ENCODE results near the gene UHRF2. TPM values are rescaled to one million over a fixed set of nuclear protein-coding genes. Genes with fewer than 3 reads are reported as not detected.
A peak's percentile ranks its signal among the peaks of the same experiment; 100 is the strongest.

UHRF2 gene
- total and polyA plus RNA-seq, 2 of the 4 experiments (the other 2 are of a cell fraction) = 27.6 to 37.3 TPM

DNA sequence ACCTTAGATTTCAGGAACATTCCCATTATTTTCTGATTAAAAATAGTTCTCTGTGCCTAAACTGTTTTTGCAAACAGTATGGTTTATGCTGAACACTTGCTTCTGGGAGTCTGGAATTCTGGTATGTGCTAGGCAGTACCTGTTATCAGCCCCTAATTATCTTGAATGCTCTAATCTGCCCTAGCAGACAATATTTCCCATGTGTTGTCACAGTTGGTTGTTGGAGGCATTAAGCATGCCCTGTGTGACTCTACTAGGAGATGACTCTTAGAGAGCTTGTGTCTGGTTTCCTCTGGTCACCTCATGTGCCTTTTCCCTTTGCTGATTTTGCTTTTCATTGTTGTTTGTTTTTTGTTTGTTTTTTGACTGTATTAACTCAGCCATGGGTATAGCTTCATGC, 36.6 kb downstream of the UHRF2 start:
- peaks cover 8% of the 10 kb centered on the region for H3K9me1 ChIP-seq (ENCODE audit: insufficient read depth, low read length)
- peak overlapping the region; percentile 46; the same call in 1 of the 2 replicates for H3K23ac ChIP-seq (ENCODE audit: low read depth, low read length)
- H3K79me1 ChIP-seq (ENCODE audit: low read depth in 1 of 2, low read length in 2 of 2) = peaks cover under 1 to 49% of the 10 kb centered on the region in 2 experiments
- no peak overlapping the region for H4K91ac ChIP-seq (ENCODE audit: insufficient read depth, low read depth, low read length)
- ChIA-PET CTCF (no interaction called here), POLR2A (ENCODE audit: unreplicated experiment) (no interaction called here)
- TF ChIP-seq CEBPB (IDR thresholded peaks at IDR 0.05; ENCODE audit: low read depth, low read length) (no peak), FOS (IDR thresholded peaks at IDR 0.05; ENCODE audit: low read depth, low read length) (no peak), MAFK (IDR thresholded peaks at IDR 0.05; ENCODE audit: low read depth, low read length) (no peak)
- TF ChIP-seq, protein P1, sequence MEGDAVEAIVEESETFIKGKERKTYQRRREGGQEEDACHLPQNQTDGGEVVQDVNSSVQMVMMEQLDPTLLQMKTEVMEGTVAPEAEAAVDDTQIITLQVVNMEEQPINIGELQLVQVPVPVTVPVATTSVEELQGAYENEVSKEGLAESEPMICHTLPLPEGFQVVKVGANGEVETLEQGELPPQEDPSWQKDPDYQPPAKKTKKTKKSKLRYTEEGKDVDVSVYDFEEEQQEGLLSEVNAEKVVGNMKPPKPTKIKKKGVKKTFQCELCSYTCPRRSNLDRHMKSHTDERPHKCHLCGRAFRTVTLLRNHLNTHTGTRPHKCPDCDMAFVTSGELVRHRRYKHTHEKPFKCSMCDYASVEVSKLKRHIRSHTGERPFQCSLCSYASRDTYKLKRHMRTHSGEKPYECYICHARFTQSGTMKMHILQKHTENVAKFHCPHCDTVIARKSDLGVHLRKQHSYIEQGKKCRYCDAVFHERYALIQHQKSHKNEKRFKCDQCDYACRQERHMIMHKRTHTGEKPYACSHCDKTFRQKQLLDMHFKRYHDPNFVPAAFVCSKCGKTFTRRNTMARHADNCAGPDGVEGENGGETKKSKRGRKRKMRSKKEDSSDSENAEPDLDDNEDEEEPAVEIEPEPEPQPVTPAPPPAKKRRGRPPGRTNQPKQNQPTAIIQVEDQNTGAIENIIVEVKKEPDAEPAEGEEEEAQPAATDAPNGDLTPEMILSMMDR (conservative IDR thresholded peaks at IDR 0.05; ENCODE audit: low read depth, low read length) = no peak
- H3K18ac ChIP-seq (ENCODE audit: low read depth, low read length) = no peak overlapping the region
- no peak overlapping the region for H2BK20ac ChIP-seq (ENCODE audit: low read depth, low read length)
- no peaks in the 10 kb centered on the region for H3K27me3 ChIP-seq (ENCODE audit: control insufficient read depth, insufficient read depth, low read length)
- ATAC-seq (ENCODE audit: low read depth) = no peak
- H3K9me3 ChIP-seq (ENCODE audit: control insufficient read depth, insufficient read depth, low read length) = no peaks in the 10 kb centered on the region
- dilution Hi-C loops (cut with HindIII; ENCODE audit: low sequenced_read_pairs, unreplicated experiment) (no loop called here), intact Hi-C loops (cut with micrococcal nuclease) (no loop called here), in situ Hi-C loops (cut with MboI; ENCODE audit: low sequenced_read_pairs) (no loop called here)
- DNase-seq = no peak
- H3K4me1 ChIP-seq (ENCODE audit: control insufficient read depth, insufficient read depth, low read length) = peaks cover 2% of the 10 kb centered on the region
- H3K4ac ChIP-seq (ENCODE audit: low read depth, low read length) = no peak overlapping the region
- H2BK120ac ChIP-seq (ENCODE audit: low read depth, low read length) = no peak overlapping the region
- no peak overlapping the region for H2AK5ac ChIP-seq (ENCODE audit: low read depth, low read length)
- no peak overlapping the region for H2AK9ac ChIP-seq (replicated peaks; ENCODE audit: low read depth, low read length, poor library complexity)
- peaks cover 56% of the 10 kb centered on the region for H4K20me1 ChIP-seq (ENCODE audit: insufficient read depth, low read length)
- no peak overlapping the region for H2BK5ac ChIP-seq (ENCODE audit: low read depth, low read length, poor library complexity, severe bottlenecking)
- no peak overlapping the region for H4K5ac ChIP-seq (ENCODE audit: low read depth, low read length)
- no peak overlapping the region for H3K4me2 ChIP-seq (ENCODE audit: low read depth, low read length)
- no peak overlapping the region for H2BK15ac ChIP-seq (ENCODE audit: low read depth, low read length)
- H3K4me3 ChIP-seq (ENCODE audit: insufficient read depth, low read depth, low read length) = no peak overlapping the region
- H3K9ac ChIP-seq (ENCODE audit: low read depth, low read length) = no peak overlapping the region
- H3K14ac ChIP-seq (replicated peaks; ENCODE audit: low read depth, low read length) = no peak overlapping the region
- BruUV-seq (replicated peaks) = no TSS peak
- H2AFZ ChIP-seq (replicated peaks; ENCODE audit: low read length, poor library complexity) = no peak overlapping the region
- H4K8ac ChIP-seq (ENCODE audit: low read depth in 2 of 2, low read length in 2 of 2) = no peak overlapping the region
- H3K56ac ChIP-seq (ENCODE audit: extremely low read depth, insufficient read depth, low read length) = no peak overlapping the region
- H3K27ac ChIP-seq (ENCODE audit: insufficient read depth, low read length) = no peak overlapping the region
- peaks cover 6% of the 10 kb centered on the region for H3K36me3 ChIP-seq (ENCODE audit: control insufficient read depth, insufficient read depth, low read length)
